Epithelial cell of prostate (primary cell): ENCODE results near the gene ACVR1B.
A peak's percentile ranks its signal among the peaks of the same experiment; 100 is the strongest.

ENCODE experiments used
- DNase-seq: peaks from one replicate; pipeline ENCODE4 v3.0.0-alpha.2; 2011; ENCODE audit warnings: low read depth, low spot score
- H3K27ac ChIP-seq: fragments of 450-650 bp; 2 replicates; pipeline ENCODE4 v1.5.1; 2017; ENCODE audit warnings: mild to moderate bottlenecking

ACVR1B gene

GRCh38 chr12:51915951-51916350 is 35.5 kb upstream of the ACVR1B start:
- no peak for DNase-seq
- no peak overlapping the region for H3K27ac ChIP-seq

GRCh38 chr12:51917041-51917590 is 34.4 kb upstream of the ACVR1B start:
- DNase-seq, result no peak
- H3K27ac ChIP-seq, result no peak overlapping the region

- H3K27ac ChIP-seq, result no peak overlapping the region
- no peak for DNase-seq
Observed at GRCh38 chr12:51917746-51918453, 33.6 kb upstream of the ACVR1B start.

GRCh38 chr12:51920046-51920445 is 31.5 kb upstream of the ACVR1B start:
- DNase-seq, result no peak
- H3K27ac ChIP-seq, result no peak overlapping the region

- no peak for DNase-seq
- H3K27ac ChIP-seq, result no peak overlapping the region
Observed at GRCh38 chr12:51921017-51921725, 30.3 kb upstream of the ACVR1B start.

- no peak overlapping the region for H3K27ac ChIP-seq
- no peak for DNase-seq
Observed at GRCh38 chr12:51922146-51922545, 29.4 kb upstream of the ACVR1B start.

GRCh38 chr12:51922762-51923505 is 28.6 kb upstream of the ACVR1B start:
- H3K27ac ChIP-seq, result no peak overlapping the region
- DNase-seq, result no peak

- no peak for DNase-seq
- H3K27ac ChIP-seq, result no peak overlapping the region
Observed at GRCh38 chr12:51923506-51924365, 27.8 kb upstream of the ACVR1B start.

- DNase-seq, result no peak
- no peak overlapping the region for H3K27ac ChIP-seq
Observed at GRCh38 chr12:51924551-51925319, 26.8 kb upstream of the ACVR1B start.

GRCh38 chr12:51925346-51926063 is 26.0 kb upstream of the ACVR1B start:
- no peak overlapping the region for H3K27ac ChIP-seq
- no peak for DNase-seq

GRCh38 chr12:51926064-51926632 is 25.4 kb upstream of the ACVR1B start:
- H3K27ac ChIP-seq, result no peak overlapping the region
- DNase-seq, result no peak

GRCh38 chr12:51926718-51927117 is 24.8 kb upstream of the ACVR1B start:
- no peak for DNase-seq
- H3K27ac ChIP-seq, result no peak overlapping the region

- DNase-seq, result no peak
- no peak overlapping the region for H3K27ac ChIP-seq
Observed at GRCh38 chr12:51932218-51933076, 19.1 kb upstream of the ACVR1B start.

GRCh38 chr12:51934080-51934479 is 17.4 kb upstream of the ACVR1B start:
- no peak for DNase-seq

GRCh38 chr12:51937926-51938325 is 13.6 kb upstream of the ACVR1B start:
- DNase-seq, result no peak
- H3K27ac ChIP-seq, result no peak overlapping the region

More at GRCh38 chr12:51934080-51934479, 17.4 kb upstream of the ACVR1B start:
- no peak overlapping the region for H3K27ac ChIP-seq

- H3K27ac ChIP-seq, result no peak overlapping the region
- peak; percentile 45 for DNase-seq
Observed at GRCh38 chr12:51938726-51939125, 12.8 kb upstream of the ACVR1B start.

GRCh38 chr12:51941011-51941581 is 10.4 kb upstream of the ACVR1B start:
- DNase-seq, result no peak
- H3K27ac ChIP-seq, result peak overlapping the region; percentile 54
